ENCODE results near the gene OXTR.

OXTR gene

GRCh38 chr3:8769088-8769822, at the start of gene OXTR:
Gene OXTR (minus strand): TSS chr3:8769613. CDS start chr3:8768187, 1,426 bp downstream.
- peak; percentile 16 for DNase-seq (ENCODE audit: low spot score)

- no peak for DNase-seq (ENCODE audit: low spot score)
Measured at GRCh38 chr3:8817486-8817885, 48.1 kb upstream of the OXTR start.

GRCh38 chr3:8816106-8816505, 46.7 kb upstream of the OXTR start:
- DNase-seq (ENCODE audit: low spot score) = no peak

- no peak for DNase-seq (ENCODE audit: low spot score)
Measured at GRCh38 chr3:8813411-8813810, 44.0 kb upstream of the OXTR start.

- DNase-seq (ENCODE audit: low spot score) = no peak
Measured at GRCh38 chr3:8810561-8810960, 41.1 kb upstream of the OXTR start.

GRCh38 chr3:8805774-8806173, 36.4 kb upstream of the OXTR start:
- no peak for DNase-seq (ENCODE audit: low spot score)

GRCh38 chr3:8802256-8802655, 32.8 kb upstream of the OXTR start:
- DNase-seq (ENCODE audit: low spot score) = no peak

- DNase-seq (ENCODE audit: low spot score) = no peak
Measured at GRCh38 chr3:8800016-8800415, 30.6 kb upstream of the OXTR start.

GRCh38 chr3:8794247-8794646, 24.8 kb upstream of the OXTR start:
- no peak for DNase-seq (ENCODE audit: low spot score)

- DNase-seq (ENCODE audit: low spot score) = no peak
Measured at GRCh38 chr3:8793242-8793641, 23.8 kb upstream of the OXTR start.

GRCh38 chr3:8790529-8790928, 21.1 kb upstream of the OXTR start:
- DNase-seq (ENCODE audit: low spot score) = no peak

GRCh38 chr3:8784676-8785435, 15.4 kb upstream of the OXTR start:
- no peak for DNase-seq (ENCODE audit: low spot score)

- no peak for DNase-seq (ENCODE audit: low spot score)
Measured at GRCh38 chr3:8780279-8780678, 10.9 kb upstream of the OXTR start.

GRCh38 chr3:8778475-8778874, 9.1 kb upstream of the OXTR start:
- no peak for DNase-seq (ENCODE audit: low spot score)

- no peak for DNase-seq (ENCODE audit: low spot score)
Measured at GRCh38 chr3:8777978-8778267, 8.5 kb upstream of the OXTR start.

GRCh38 chr3:8777201-8777977, 8.0 kb upstream of the OXTR start:
- no peak for DNase-seq (ENCODE audit: low spot score)

GRCh38 chr3:8776406-8776805, 7.0 kb upstream of the OXTR start:
- DNase-seq (ENCODE audit: low spot score) = no peak

- DNase-seq (ENCODE audit: low spot score) = no peak
Measured at GRCh38 chr3:8775602-8776001, 6.2 kb upstream of the OXTR start.

GRCh38 chr3:8775181-8775580, 5.8 kb upstream of the OXTR start:
- no peak for DNase-seq (ENCODE audit: low spot score)

GRCh38 chr3:8773941-8774542, 4.6 kb upstream of the OXTR start:
- no peak for DNase-seq (ENCODE audit: low spot score)

- no peak for DNase-seq (ENCODE audit: low spot score)
Measured at GRCh38 chr3:8768364-8769087, 887 bp downstream of the OXTR start.
